ENCODE measurements around the gene TEX10. TPM values are rescaled to one million over a fixed set of nuclear protein-coding genes. Genes with fewer than 3 reads are reported as not detected.

The TEX10 gene
- total RNA-seq, 4 donors from 2014 or later: 16.0 to 20.5 (median 18.4) TPM

DNA sequence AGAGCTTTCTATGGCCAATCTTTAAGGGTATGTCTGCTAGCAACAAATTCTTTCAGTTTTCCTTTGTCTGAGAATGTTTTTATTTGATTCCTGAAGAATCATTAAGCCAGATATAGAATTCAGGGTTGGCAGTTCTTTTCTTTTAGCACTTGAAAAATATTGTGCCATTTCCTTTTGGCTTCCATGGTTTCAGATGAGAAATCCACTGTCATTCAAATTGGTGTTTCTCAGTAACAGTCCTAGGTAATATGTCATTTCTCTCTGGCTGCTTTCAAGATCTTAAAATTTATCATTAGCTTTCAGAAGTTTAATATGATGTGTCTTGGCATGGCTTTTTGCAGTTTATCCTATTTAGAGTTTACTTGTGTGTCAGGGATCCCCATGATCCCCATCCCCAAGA is 67.7 kb downstream of the TEX10 start:
- Histone ChIP-seq H3K4me1 (no peaks in the 10 kb centered on the region), H3K27me3 (no peaks in the 10 kb centered on the region), H3K27ac (no peak overlapping the region), H3K9me3 (no peaks in the 10 kb centered on the region), H3K4me3 (no peak overlapping the region), H3K36me3 (peaks cover 0 to 55% of the 10 kb centered on the region in 2 donors)
- in situ Hi-C loops (cut with MboI; ENCODE audit: low sequenced_read_pairs in 4 of 4) (no loop called here), intact Hi-C loops (cut with DNase I; ENCODE audit: low total_unique reads) (no loop called here)
- DNase-seq (no peak), ATAC-seq (no peak)
- TF ChIP-seq POLR2A (IDR thresholded peaks at IDR 0.05): no peak
- TF ChIP-seq, protein P1, sequence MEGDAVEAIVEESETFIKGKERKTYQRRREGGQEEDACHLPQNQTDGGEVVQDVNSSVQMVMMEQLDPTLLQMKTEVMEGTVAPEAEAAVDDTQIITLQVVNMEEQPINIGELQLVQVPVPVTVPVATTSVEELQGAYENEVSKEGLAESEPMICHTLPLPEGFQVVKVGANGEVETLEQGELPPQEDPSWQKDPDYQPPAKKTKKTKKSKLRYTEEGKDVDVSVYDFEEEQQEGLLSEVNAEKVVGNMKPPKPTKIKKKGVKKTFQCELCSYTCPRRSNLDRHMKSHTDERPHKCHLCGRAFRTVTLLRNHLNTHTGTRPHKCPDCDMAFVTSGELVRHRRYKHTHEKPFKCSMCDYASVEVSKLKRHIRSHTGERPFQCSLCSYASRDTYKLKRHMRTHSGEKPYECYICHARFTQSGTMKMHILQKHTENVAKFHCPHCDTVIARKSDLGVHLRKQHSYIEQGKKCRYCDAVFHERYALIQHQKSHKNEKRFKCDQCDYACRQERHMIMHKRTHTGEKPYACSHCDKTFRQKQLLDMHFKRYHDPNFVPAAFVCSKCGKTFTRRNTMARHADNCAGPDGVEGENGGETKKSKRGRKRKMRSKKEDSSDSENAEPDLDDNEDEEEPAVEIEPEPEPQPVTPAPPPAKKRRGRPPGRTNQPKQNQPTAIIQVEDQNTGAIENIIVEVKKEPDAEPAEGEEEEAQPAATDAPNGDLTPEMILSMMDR (IDR thresholded peaks at IDR 0.05 in 4 of 5, conservative IDR thresholded peaks at IDR 0.05 in 1 of 5): no peak

DNA sequence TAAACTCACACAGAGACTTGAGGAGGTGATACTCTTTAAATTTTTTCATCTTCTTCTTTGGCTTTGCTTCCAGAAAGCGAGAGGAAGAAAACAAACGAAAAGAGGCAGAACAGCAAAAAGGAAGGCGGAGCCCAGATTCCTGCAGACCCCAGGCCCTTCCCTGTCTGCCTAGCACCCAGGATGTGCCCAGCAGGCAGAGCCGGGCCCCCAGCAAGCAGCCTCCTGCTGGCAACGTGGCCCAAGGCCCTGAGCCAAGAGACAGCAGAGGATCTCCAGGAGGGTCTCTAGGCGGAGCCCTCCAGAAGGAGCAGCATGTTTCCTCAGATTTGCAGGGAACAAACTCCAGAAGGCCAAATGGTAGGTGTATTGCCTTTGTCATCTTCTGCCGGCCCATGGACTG is 68.5 kb downstream of the TEX10 start:
- Histone ChIP-seq H3K36me3 (peaks cover 0 to 54% of the 10 kb centered on the region in 2 donors), H3K27ac (no peak overlapping the region), H3K9me3 (no peaks in the 10 kb centered on the region), H3K4me1 (no peaks in the 10 kb centered on the region), H3K4me3 (no peak overlapping the region), H3K27me3 (no peaks in the 10 kb centered on the region)
- DNase-seq (no peak), ATAC-seq (no peak)
- in situ Hi-C loops (cut with MboI; ENCODE audit: low sequenced_read_pairs in 4 of 4): no loop called here
- TF ChIP-seq POLR2A (IDR thresholded peaks at IDR 0.05): no peak
- TF ChIP-seq, protein P1 (IDR thresholded peaks at IDR 0.05 in 4 of 5, conservative IDR thresholded peaks at IDR 0.05 in 1 of 5): no peak
- intact Hi-C loops (cut with DNase I; ENCODE audit: low total_unique reads): no loop called here

DNA sequence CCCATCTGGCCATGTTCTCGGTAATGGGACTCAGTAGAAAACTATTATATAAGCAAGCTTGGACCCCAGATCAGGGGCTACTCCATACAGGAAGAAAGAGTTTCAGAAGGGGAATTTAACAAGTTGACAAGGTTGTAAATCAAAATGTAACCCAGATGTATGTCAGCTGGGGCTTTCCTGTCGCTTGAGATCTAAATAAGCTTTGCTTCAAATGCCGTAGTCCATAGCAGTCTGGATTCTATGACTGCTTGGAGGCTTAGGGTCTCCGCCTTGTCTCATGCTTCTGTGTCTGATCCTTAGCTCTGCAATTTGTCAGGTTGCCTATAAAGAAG is 70.4 kb downstream of the TEX10 start:
- Histone ChIP-seq H3K27me3 (no peaks in the 10 kb centered on the region), H3K9me3 (no peaks in the 10 kb centered on the region), H3K36me3 (peaks cover 0 to 45% of the 10 kb centered on the region in 2 donors), H3K4me3 (no peak overlapping the region), H3K4me1 (no peaks in the 10 kb centered on the region), H3K27ac (no peak overlapping the region)
- intact Hi-C loops (cut with DNase I; ENCODE audit: low total_unique reads) (no loop called here), in situ Hi-C loops (cut with MboI; ENCODE audit: low sequenced_read_pairs in 4 of 4) (no loop called here)
- DNase-seq (no peak), ATAC-seq (no peak)
- no peak for TF ChIP-seq POLR2A (IDR thresholded peaks at IDR 0.05)

DNA sequence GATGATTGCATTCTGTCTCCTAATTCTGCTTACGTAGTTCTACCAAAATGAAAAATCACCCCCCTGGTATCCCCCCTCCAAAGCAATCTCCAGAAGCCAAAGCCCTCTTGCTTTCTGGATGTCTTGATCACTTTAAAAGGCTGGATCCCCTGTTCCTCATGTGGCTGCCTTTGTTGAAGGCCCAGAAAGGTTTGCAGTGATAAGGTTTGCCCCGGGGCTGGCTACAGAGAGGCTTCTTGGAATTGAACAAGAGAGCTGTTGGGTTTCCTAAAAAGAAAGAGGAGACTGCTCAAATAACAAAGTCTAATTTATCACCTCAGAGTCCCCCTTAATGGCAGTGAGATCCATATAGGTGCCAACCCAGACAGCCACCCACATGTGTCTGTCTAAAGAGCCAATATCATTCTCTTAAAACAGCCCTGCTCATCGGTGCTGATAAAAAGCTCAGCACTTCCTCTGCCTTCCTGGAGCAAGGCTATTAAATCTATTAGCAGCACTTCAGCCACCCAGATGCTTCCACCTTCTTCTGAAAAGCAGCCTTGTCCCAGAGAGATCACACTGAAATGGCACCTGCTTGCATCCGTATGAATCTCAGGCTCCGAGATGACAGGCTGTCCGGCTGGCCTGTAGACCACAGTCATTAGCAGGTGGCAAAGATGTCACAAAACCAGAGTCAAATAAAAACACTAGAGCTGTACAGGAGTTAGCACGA is 70.9 kb downstream of the TEX10 start:
- H3K9me3 ChIP-seq: no peaks in the 10 kb centered on the region
- H3K36me3 ChIP-seq: peaks cover 0 to 43% of the 10 kb centered on the region in 2 donors
- H3K4me1 ChIP-seq: no peaks in the 10 kb centered on the region
- H3K27ac ChIP-seq: no peak overlapping the region
- TF ChIP-seq POLR2A (IDR thresholded peaks at IDR 0.05): no peak
- TF ChIP-seq, protein P1 (IDR thresholded peaks at IDR 0.05 in 4 of 5, conservative IDR thresholded peaks at IDR 0.05 in 1 of 5): no peak
- in situ Hi-C loops (cut with MboI; ENCODE audit: low sequenced_read_pairs in 4 of 4) (no loop called here), intact Hi-C loops (cut with DNase I; ENCODE audit: low total_unique reads) (no loop called here)
- ATAC-seq (no peak), DNase-seq (no peak)
- no peak overlapping the region for H3K4me3 ChIP-seq
- H3K27me3 ChIP-seq: no peaks in the 10 kb centered on the region

DNA sequence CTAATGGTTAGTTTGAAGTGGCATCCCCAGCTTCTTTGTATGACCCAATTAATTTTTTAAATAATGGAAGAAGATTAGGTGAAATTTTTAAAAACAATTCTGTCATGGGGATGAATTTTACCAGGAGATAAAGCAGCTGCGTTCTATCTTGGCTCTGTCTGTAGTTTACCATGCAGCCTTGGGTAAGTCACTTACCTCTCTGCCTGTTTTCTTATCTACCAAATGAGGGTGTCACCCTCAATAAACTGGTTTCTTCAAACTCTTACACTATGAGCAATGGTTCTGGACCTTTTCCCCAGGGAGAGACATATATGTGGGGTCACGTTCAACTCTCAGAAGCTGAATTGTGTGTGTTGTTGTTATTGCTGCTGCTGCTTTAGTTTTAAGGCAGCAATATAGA is 71.7 kb downstream of the TEX10 start:
- in situ Hi-C loops (cut with MboI; ENCODE audit: low sequenced_read_pairs in 4 of 4): no loop called here

More for the DNA sequence above, 71.7 kb downstream of the TEX10 start:
- intact Hi-C loops (cut with DNase I; ENCODE audit: low total_unique reads): no loop called here
- no peak overlapping the region for H3K27ac ChIP-seq
- H3K4me1 ChIP-seq: no peaks in the 10 kb centered on the region
- no peaks in the 10 kb centered on the region for H3K9me3 ChIP-seq
- no peaks in the 10 kb centered on the region for H3K27me3 ChIP-seq
- DNase-seq (no peak), ATAC-seq (no peak)
- TF ChIP-seq, protein P1 (IDR thresholded peaks at IDR 0.05 in 4 of 5, conservative IDR thresholded peaks at IDR 0.05 in 1 of 5): no peak
- no peak for TF ChIP-seq POLR2A (IDR thresholded peaks at IDR 0.05)
- no peak overlapping the region for H3K4me3 ChIP-seq
- peaks cover 0 to 44% of the 10 kb centered on the region in 2 donors for H3K36me3 ChIP-seq

Measured in gastrocnemius medialis (tissue), 4 donors.